HepG2 (cell line): ENCODE results near the gene OPN1SW. TPM values are rescaled to one million over a fixed set of nuclear protein-coding genes. Genes with fewer than 3 reads are reported as not detected.

Experiments used
- ATAC-seq: fragments of 200-7000 bp; cut with Tn5 transposase; 3 replicates; pipeline ENCODE4 v1.9.1; 2020; ENCODE audit warnings: mild to moderate bottlenecking, moderate library complexity
- BruUV-seq: library from RNA; stranded (reverse); fragments of 400-500 nt; replicated peaks from 2 replicates; lab custom pipeline; 2021; lab: Mats Ljungman, UMichigan
- CTCF ChIA-PET: fragments of 300-600 bp; formaldehyde crosslinking; extraction: SDS; loops from one replicate; lab custom pipeline; 2021; ENCODE audit warnings: low total read pairs, inconsistent platforms, low intra/inter-chr PET ratio; lab: Yijun Ruan, JAX
- POLR2A ChIA-PET: fragments of 350-600 bp; sonication (Branson Sonifier 250); formaldehyde crosslinking; loops from one replicate; lab custom pipeline; 2020; ENCODE audit warnings: antibody characterized with exemption, inconsistent platforms; lab: Yijun Ruan, JAX
- DNase-seq: peaks from one replicate; pipeline ENCODE4 v3.0.0-alpha.2; 2015; ENCODE audit warnings: low spot score
- FAIRE-seq: peaks from 3 replicates; lab custom pipeline; 2011; peaks lifted over from hg19 to GRCh38; lab: Jason Lieb, UNC
- H2AFZ ChIP-seq: one replicate; pipeline ENCODE4 v1.6.1; 2011; ENCODE audit warnings: low read length, inconsistent platforms
- H3K27ac ChIP-seq: fragments of 300-600 bp; 3 replicates; pipeline ENCODE4 v1.8.0; 2011; ENCODE audit warnings: mixed run types, mild to moderate bottlenecking, mixed read lengths, low read length, inconsistent platforms; ENCODE audit not compliant: insufficient read depth; ENCODE audit errors: extremely low read length
- H3K27me3 ChIP-seq, 2 experiments: fragments of 200-600 bp in 1 of 2; 2 replicates in 1 of 2; 3 replicates in 1 of 2; pipeline versions ENCODE4 v1.6.0 to v1.8.0; 2011; ENCODE audit warnings: low read length in 2 of 2, mild to moderate bottlenecking in 2 of 2, moderate library complexity in 2 of 2, inconsistent platforms in 1 of 2; ENCODE audit not compliant: insufficient read depth in 2 of 2, control insufficient read depth in 1 of 2
- H3K36me3 ChIP-seq, 2 experiments: fragments of 200-600 bp in 1 of 2; replicated peaks in 1 of 2; 2 replicates in 1 of 2; 3 replicates in 1 of 2; pipeline versions ENCODE4 v1.5.1 to v1.8.0; 2011; ENCODE audit warnings: low read length in 2 of 2, inconsistent platforms in 1 of 2; ENCODE audit not compliant: insufficient read depth in 2 of 2, control insufficient read depth in 1 of 2
- H3K4me1 ChIP-seq: 2 replicates; pipeline ENCODE4 v1.5.1; 2012; ENCODE audit warnings: low read length, inconsistent platforms; ENCODE audit not compliant: insufficient read depth
- H3K4me2 ChIP-seq: 2 replicates; pipeline ENCODE4 v1.6.0; 2011; ENCODE audit warnings: low read depth, low read length, inconsistent platforms
- H3K4me3 ChIP-seq, 3 experiments: fragments of 200-600 bp in 1 of 3; sonication (generic), shearing (Covaris generic) in 1 of 3; replicated peaks in 1 of 3; 2 replicates each; pipeline ENCODE4 v1.5.1; 2011 to 2016; ENCODE audit warnings: low read length in 3 of 3, inconsistent platforms in 2 of 3, low read depth in 2 of 3, mild to moderate bottlenecking in 2 of 3, control low read depth in 1 of 3, mixed read lengths in 1 of 3; ENCODE audit not compliant: insufficient read depth in 1 of 3
- H3K79me2 ChIP-seq: one replicate; pipeline ENCODE4 v1.6.1; 2011; ENCODE audit warnings: low read length, inconsistent platforms; ENCODE audit not compliant: insufficient read depth
- H3K9ac ChIP-seq: 2 replicates; pipeline ENCODE4 v1.6.0; 2011; ENCODE audit warnings: mild to moderate bottlenecking, low read depth, low read length, inconsistent platforms; ENCODE audit not compliant: insufficient read depth
- H3K9me3 ChIP-seq: 2 replicates; pipeline ENCODE4 v1.5.1; 2012; ENCODE audit warnings: mild to moderate bottlenecking, low read length
- H4K20me1 ChIP-seq: 2 replicates; pipeline ENCODE4 v1.6.0; 2011; ENCODE audit warnings: inconsistent platforms, mild to moderate bottlenecking, low read length, moderate library complexity; ENCODE audit not compliant: insufficient read depth
- CTCF ChIP-seq: sonication (generic); formaldehyde crosslinking; IDR thresholded peaks from 2 replicates; pipeline ENCODE4 v1.5.0; 2020; ENCODE audit warnings: mild to moderate bottlenecking, missing genetic modification reagents, moderate library complexity
- GZF1 ChIP-seq: sonication (generic); formaldehyde crosslinking; IDR thresholded peaks from 2 replicates; pipeline ENCODE4 v1.5.1; 2020; ENCODE audit warnings: mild to moderate bottlenecking, missing genetic modification reagents
- MZF1 ChIP-seq: sonication (generic); formaldehyde crosslinking; IDR thresholded peaks from 2 replicates; pipeline ENCODE4 v1.8.1; 2023; ENCODE audit warnings: mild to moderate bottlenecking, missing genetic modification reagents, borderline replicate concordance
- NR2C2 ChIP-seq: sonication (generic); formaldehyde crosslinking; IDR thresholded peaks from 2 replicates; pipeline ENCODE4 v1.4.0; 2020; ENCODE audit warnings: missing genetic modification reagents, mild to moderate bottlenecking, moderate library complexity, borderline replicate concordance
- SOX5 ChIP-seq: IDR thresholded peaks from 2 replicates; pipeline ENCODE4 v1.6.1; 2016; ENCODE audit warnings: borderline replicate concordance
- STAG1 ChIP-seq: sonication (generic); formaldehyde crosslinking; IDR thresholded peaks from 2 replicates; pipeline ENCODE4 v1.4.0; 2020; ENCODE audit warnings: missing genetic modification reagents
- STAT5B ChIP-seq: sonication (generic); formaldehyde crosslinking; IDR thresholded peaks from 2 replicates; pipeline ENCODE4 v1.4.0; 2020; ENCODE audit warnings: missing genetic modification reagents
- THYN1 ChIP-seq: sonication (generic); formaldehyde crosslinking; IDR thresholded peaks from 2 replicates; pipeline ENCODE4 v1.8.1; 2023; ENCODE audit warnings: low read depth, mild to moderate bottlenecking, moderate library complexity, missing genetic modification reagents, borderline replicate concordance
- TRIM24 ChIP-seq: sonication (generic); formaldehyde crosslinking; IDR thresholded peaks from 2 replicates; pipeline ENCODE4 v1.8.0; 2022; ENCODE audit warnings: mild to moderate bottlenecking, missing genetic modification reagents
- ZFX ChIP-seq: sonication (generic); formaldehyde crosslinking; IDR thresholded peaks from 2 replicates; pipeline ENCODE4 v1.4.0; 2020; ENCODE audit warnings: mild to moderate bottlenecking, low read depth, missing genetic modification reagents, moderate library complexity
- ZNF230 ChIP-seq: sonication (generic); formaldehyde crosslinking; IDR thresholded peaks from 2 replicates; pipeline ENCODE4 v1.4.0; 2020; ENCODE audit warnings: mild to moderate bottlenecking, missing genetic modification reagents
- ZNF33A ChIP-seq: sonication (generic); formaldehyde crosslinking; IDR thresholded peaks from 2 replicates; pipeline ENCODE4 v1.5.1; 2020; ENCODE audit warnings: missing genetic modification reagents, mild to moderate bottlenecking, moderate library complexity, borderline replicate concordance
- WGBS: methylation state at CpG from one replicate; pipeline ENCODE4 v1.1.6; 2017; ENCODE audit warnings: low lambda C conversion rate; 5-methylcytosine and 5-hydroxymethylcytosine counted together
- in situ Hi-C: cut with HindIII; loops from 2 replicates; pipeline ENCODE4 v1.10.0; 2017; ENCODE audit warnings: low pct_unique_long_range_greater_than_20kb; ENCODE audit not compliant: extremely low pct_ligation_motif_present
- intact Hi-C: fragments of 100-400 bp; cut with micrococcal nuclease; formaldehyde crosslinking; loops from one replicate; pipeline ENCODE4 v1.10.0; 2022; ENCODE audit not compliant: unreplicated experiment
- polyA plus RNA-seq, 8 experiments: library from polyadenylated mRNA; depleted of rRNA in 3 of 8; stranded (reverse) in 7 of 8; unstranded in 1 of 8; fragments of >200 nt; fragmentation: Illumina TruSeq in 4 of 8; extraction: Trizol in 4 of 8; gene quantifications; 2 replicates each; pipeline versions ENCODE4 v1.2.1 to v1.2.3, GENCODE V29; 2011 to 2016; ENCODE audit warnings: low read depth in 4 of 8, missing spikeins in 1 of 8, mixed read lengths in 1 of 8; ENCODE audit not compliant: insufficient read depth in 1 of 8
- total RNA-seq, 5 experiments: library from RNA; depleted of rRNA; stranded (reverse); fragments of >200 nt; fragmentation: Illumina TruSeq; extraction: Trizol; gene quantifications; 2 replicates each; pipeline ENCODE4 v1.2.3, GENCODE V29; 2016; ENCODE audit warnings: low read depth in 1 of 5
- TF ChIP-seq, protein P1 (sequence below): sonication (generic); formaldehyde crosslinking; IDR thresholded peaks from 2 replicates; pipeline ENCODE4 v1.4.0; 2020; ENCODE audit warnings: mild to moderate bottlenecking, missing genetic modification reagents

Gene OPN1SW
- total and polyA plus RNA-seq, 2 of the 13 experiments (the other 11 are each of a cell fraction or from before 2014, with no cell fraction given), result not detected

GRCh38 chr7:128794020-128794419, 18.4 kb upstream of the OPN1SW start:
- BruUV-seq, result no TSS peak
- Histone ChIP-seq H3K9ac (no peak overlapping the region), H3K27ac (no peak overlapping the region), H3K79me2 (no peaks in the 10 kb centered on the region), H3K4me2 (no peak overlapping the region), H3K4me1 (peaks cover 10% of the 10 kb centered on the region), H2AFZ (no peak overlapping the region), H4K20me1 (no peaks in the 10 kb centered on the region), H3K36me3 (no peaks in the 10 kb centered on the region), H3K4me3 (no peak overlapping the region), H3K9me3 (no peaks in the 10 kb centered on the region), H3K27me3 (peaks cover 7 to 36% of the 10 kb centered on the region in 2 experiments; a peak in 4 of 5 replicates)
- 22% methylated on average over 3 of the region's 3 CpGs for WGBS
- DNase-seq (no peak), ATAC-seq (no peak), FAIRE-seq (no peak)
- intact Hi-C loops, result loop anchor here (2.0 kb wide), 1 partner anchor 85 kb away; no protein-coding TSS in a partner anchor
- ChIA-PET POLR2A (no interaction called here), CTCF (no interaction called here)
- in situ Hi-C loops, result loop anchor here (5.0 kb wide), 1 partner anchor 88 kb away; no protein-coding TSS in a partner anchor
- TF ChIP-seq NR2C2 (CRISPR knock-in tag), result no peak
- TF ChIP-seq STAT5B (CRISPR knock-in tag), result no peak
- no peak for TF ChIP-seq TRIM24 (CRISPR knock-in tag)
- TF ChIP-seq THYN1 (CRISPR knock-in tag), result no peak
- no peak for TF ChIP-seq ZNF33A (CRISPR knock-in tag)
- no peak for TF ChIP-seq SOX5 (CRISPR knock-in tag)
- TF ChIP-seq ZFX (CRISPR knock-in tag), result no peak
- TF ChIP-seq ZNF230 (CRISPR knock-in tag), result no peak
- no peak for TF ChIP-seq MZF1 (CRISPR knock-in tag)
- TF ChIP-seq, protein P1, sequence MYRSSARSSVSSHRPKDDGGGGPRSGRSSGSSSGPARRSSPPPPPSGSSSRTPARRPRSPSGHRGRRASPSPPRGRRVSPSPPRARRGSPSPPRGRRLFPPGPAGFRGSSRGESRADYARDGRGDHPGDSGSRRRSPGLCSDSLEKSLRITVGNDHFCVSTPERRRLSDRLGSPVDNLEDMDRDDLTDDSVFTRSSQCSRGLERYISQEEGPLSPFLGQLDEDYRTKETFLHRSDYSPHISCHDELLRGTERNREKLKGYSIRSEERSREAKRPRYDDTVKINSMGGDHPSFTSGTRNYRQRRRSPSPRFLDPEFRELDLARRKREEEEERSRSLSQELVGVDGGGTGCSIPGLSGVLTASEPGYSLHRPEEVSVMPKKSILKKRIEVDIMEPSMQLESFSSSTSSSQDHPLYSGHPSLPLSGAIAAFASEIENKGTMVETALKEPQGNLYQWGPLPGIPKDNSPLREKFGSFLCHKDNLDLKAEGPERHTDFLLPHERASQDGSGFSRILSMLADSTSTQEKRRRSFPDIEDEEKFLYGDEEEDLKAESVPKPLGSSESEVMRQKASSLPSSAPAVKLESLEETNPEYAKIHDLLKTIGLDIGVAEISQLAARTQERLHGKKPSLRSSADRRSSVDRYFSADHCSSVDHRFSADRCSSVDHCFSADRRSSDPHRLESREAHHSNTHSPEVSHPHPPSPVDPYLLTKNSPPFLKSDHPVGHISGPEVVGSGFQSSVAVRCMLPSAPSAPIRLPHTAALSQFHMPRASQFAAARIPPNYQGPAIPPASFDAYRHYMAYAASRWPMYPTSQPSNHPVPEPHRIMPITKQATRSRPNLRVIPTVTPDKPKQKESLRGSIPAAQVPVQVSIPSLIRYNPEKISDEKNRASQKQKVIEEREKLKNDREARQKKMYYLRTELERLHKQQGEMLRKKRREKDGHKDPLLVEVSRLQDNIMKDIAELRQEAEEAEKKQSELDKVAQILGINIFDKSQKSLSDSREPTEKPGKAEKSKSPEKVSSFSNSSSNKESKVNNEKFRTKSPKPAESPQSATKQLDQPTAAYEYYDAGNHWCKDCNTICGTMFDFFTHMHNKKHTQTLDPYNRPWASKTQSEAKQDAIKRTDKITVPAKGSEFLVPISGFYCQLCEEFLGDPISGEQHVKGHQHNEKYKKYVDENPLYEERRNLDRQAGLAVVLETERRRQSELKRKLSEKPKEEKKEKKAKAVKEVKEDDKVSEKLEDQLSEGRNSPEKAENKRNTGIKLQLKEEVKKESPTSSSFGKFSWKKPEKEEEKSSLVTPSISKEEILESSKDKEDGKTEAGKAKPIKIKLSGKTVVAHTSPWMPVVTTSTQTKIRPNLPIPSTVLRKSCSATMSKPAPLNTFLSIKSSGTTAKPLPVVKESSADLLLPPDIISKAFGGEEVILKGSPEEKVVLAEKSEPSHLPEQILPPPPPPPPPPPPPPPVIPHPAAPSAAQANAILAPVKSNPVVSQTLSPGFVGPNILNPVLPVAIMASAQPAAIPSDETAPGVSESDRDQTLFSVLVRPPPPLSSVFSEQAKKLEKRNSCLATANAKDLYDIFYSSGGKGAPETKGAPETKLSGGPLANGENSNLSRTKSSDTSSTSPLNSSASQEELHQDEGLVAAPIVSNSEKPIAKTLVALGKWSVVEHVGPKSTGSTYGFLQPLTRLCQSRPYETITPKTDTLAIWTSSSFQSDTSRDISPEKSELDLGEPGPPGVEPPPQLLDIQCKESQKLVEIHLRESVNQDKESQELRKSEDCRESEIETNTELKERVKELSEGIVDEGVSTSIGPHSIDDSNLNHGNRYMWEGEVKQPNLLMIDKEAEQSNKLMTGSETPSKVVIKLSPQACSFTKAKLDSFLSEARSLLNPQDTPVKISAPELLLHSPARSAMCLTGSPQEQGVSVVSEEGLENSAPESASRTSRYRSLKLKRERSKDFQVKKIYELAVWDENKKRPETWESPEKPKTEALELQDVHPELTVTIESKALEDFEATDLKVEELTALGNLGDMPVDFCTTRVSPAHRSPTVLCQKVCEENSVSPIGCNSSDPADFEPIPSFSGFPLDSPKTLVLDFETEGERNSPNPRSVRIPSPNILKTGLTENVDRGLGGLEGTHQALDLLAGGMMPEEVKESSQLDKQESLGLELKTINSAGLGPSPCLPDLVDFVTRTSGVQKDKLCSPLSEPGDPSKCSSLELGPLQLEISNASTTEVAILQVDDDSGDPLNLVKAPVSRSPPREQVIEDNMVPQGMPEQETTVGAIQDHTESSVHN (CRISPR knock-in tag), result no peak
- TF ChIP-seq GZF1 (CRISPR knock-in tag), result no peak
- TF ChIP-seq CTCF, result peak; percentile 53
- peak; percentile 32 for TF ChIP-seq STAG1 (CRISPR knock-in tag)
